OCI-LY3 (cell line): ENCODE results near the gene LUM.

Source experiments
- H2AFZ ChIP-seq: fragments of 200-600, 300-600 bp; shearing (Covaris generic); 2 replicates; pipeline ENCODE4 v1.6.0; 2014; ENCODE audit warnings: antibody characterized with exemption, low read depth, low read length
- H3K27ac ChIP-seq: fragments of 200-600, 300-600 bp; sonication (generic); 2 replicates; pipeline ENCODE4 v1.5.1; 2014; ENCODE audit warnings: mild to moderate bottlenecking, low read length, moderate library complexity, mixed read lengths
- H3K27me3 ChIP-seq: fragments of 200-600, 300-600 bp; sonication (generic); 2 replicates; pipeline ENCODE4 v1.6.1; 2014; ENCODE audit warnings: low read depth, low read length, mixed read lengths
- H3K36me3 ChIP-seq: fragments of 200-600, 300-600 bp; sonication (generic); replicated peaks from 2 replicates; pipeline ENCODE3; 2014; ENCODE audit warnings: low read depth, low read length, mixed read lengths
- H3K4me1 ChIP-seq: fragments of 300-600, 200-600 bp; sonication (generic); 2 replicates; pipeline ENCODE4 v1.6.1; 2014; ENCODE audit warnings: low read length, mixed read lengths
- H3K4me2 ChIP-seq: fragments of 200-600, 300-600 bp; sonication (generic); 2 replicates; pipeline ENCODE4 v1.6.1; 2014; ENCODE audit warnings: low read length, mixed read lengths
- H3K4me3 ChIP-seq: fragments of 300-600, 200-600 bp; sonication (generic); 2 replicates; pipeline ENCODE4 v1.5.1; 2014; ENCODE audit warnings: antibody characterized with exemption, mild to moderate bottlenecking, low read length, moderate library complexity
- H3K79me2 ChIP-seq: fragments of 300-600, 200-600 bp; shearing (Covaris generic); 2 replicates; pipeline ENCODE4 v1.6.1; 2014; ENCODE audit warnings: mild to moderate bottlenecking, low read length, mixed read lengths
- H3K9ac ChIP-seq: fragments of 300-600, 200-600 bp; shearing (Covaris generic); 2 replicates; pipeline ENCODE4 v1.6.0; 2014; ENCODE audit warnings: mild to moderate bottlenecking, low read length, moderate library complexity
- H3K9me3 ChIP-seq: fragments of 200-600, 300-600 bp; shearing (Covaris generic); 2 replicates; pipeline ENCODE4 v1.6.1; 2014; ENCODE audit warnings: low read length, mixed read lengths; ENCODE audit not compliant: insufficient read depth
- H4K20me1 ChIP-seq: fragments of 200-600, 300-600 bp; sonication (generic); 2 replicates; pipeline ENCODE4 v1.6.1; 2016; ENCODE audit warnings: low read length, mixed read lengths; ENCODE audit not compliant: insufficient read depth
- EZH2phosphoT487 ChIP-seq: fragments of 200-600 bp; shearing (Covaris generic); IDR thresholded peaks from 2 replicates; pipeline ENCODE4 v1.6.1; 2018; ENCODE audit warnings: antibody characterized with exemption, mixed run types, low read depth
- TF ChIP-seq, protein P1 (sequence below): fragments of 200-600, 300-600 bp; sonication (generic); IDR thresholded peaks from 2 replicates; pipeline ENCODE4 v1.5.1; 2014; ENCODE audit warnings: antibody characterized with exemption, low read length, low read depth

The LUM gene

DNA sequence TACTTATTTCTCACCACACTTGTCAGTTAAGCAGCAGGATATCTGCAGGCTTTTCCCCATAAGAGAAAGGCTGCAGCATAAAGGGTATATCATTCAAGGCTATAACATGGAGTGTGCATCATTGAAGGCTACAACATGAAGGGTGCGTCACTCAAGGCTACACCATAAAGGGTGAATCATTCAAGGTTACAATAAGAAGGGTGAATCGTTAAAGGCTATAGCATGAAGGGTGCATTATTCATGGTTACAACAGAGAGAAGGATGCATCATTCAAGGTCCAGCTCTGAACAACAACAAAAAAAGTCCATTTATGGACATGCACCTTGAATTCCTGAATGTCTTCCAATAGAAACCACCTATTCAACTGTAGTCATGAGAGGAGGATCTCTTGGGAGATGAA is 32.8 kb upstream of the LUM start:
- Histone ChIP-seq H4K20me1 (no peaks in the 10 kb centered on the region), H3K9me3 (no peaks in the 10 kb centered on the region), H3K79me2 (no peaks in the 10 kb centered on the region), H3K27me3 (no peaks in the 10 kb centered on the region), H3K4me2 (no peak overlapping the region), H3K27ac (no peak overlapping the region), H3K4me1 (no peaks in the 10 kb centered on the region), H3K9ac (no peak overlapping the region), H2AFZ (no peak overlapping the region), H3K36me3 (no peaks in the 10 kb centered on the region), H3K4me3 (no peak overlapping the region)
- no peak for TF ChIP-seq EZH2phosphoT487
- TF ChIP-seq, protein P1, sequence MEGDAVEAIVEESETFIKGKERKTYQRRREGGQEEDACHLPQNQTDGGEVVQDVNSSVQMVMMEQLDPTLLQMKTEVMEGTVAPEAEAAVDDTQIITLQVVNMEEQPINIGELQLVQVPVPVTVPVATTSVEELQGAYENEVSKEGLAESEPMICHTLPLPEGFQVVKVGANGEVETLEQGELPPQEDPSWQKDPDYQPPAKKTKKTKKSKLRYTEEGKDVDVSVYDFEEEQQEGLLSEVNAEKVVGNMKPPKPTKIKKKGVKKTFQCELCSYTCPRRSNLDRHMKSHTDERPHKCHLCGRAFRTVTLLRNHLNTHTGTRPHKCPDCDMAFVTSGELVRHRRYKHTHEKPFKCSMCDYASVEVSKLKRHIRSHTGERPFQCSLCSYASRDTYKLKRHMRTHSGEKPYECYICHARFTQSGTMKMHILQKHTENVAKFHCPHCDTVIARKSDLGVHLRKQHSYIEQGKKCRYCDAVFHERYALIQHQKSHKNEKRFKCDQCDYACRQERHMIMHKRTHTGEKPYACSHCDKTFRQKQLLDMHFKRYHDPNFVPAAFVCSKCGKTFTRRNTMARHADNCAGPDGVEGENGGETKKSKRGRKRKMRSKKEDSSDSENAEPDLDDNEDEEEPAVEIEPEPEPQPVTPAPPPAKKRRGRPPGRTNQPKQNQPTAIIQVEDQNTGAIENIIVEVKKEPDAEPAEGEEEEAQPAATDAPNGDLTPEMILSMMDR, result no peak

DNA sequence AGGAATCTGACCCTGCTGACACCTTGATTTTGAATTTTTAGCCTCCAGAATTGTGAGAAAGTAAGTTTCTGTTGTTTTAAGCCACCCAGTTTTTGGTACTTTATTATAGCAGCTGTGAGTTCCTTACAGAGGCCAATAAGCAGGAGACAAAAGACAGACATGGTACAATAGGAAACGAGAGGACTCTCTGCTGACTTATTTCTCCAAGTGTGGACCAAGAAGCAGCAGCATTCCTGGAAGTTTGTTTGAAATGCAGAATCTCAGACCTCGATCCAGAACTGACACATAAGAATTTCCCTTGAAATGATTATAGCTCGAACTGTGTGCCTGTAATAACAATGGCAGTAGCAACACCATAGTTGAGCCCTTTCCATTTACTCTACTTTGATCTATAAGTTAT is 31.9 kb upstream of the LUM start:
- H2AFZ ChIP-seq, result no peak overlapping the region
- no peak overlapping the region for H3K27ac ChIP-seq

DNA sequence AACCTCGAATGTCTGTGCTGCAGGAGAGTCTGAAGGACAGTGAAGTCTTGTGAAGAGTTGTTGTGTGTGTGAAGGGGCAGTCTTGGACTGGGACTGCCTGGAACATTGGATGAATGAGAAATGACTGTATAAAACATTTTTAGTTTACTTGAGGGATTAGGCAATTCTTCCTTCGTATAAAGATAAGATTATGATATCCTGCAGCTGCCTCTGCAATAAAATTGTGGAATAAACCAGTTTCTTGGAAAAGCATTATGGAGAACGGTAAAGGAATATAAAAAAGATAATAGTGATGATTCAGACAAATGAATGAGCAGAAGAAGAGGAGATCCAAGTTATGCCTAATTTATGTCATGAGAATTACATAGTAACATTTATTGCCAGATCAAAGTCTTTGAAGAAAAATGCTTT is 30.9 kb upstream of the LUM start:
- Histone ChIP-seq H3K9ac (no peak overlapping the region), H3K79me2 (no peaks in the 10 kb centered on the region), H3K27ac (no peak overlapping the region), H3K4me1 (no peaks in the 10 kb centered on the region), H3K9me3 (no peaks in the 10 kb centered on the region), H3K36me3 (no peaks in the 10 kb centered on the region), H4K20me1 (no peaks in the 10 kb centered on the region), H3K27me3 (no peaks in the 10 kb centered on the region), H3K4me2 (no peak overlapping the region), H2AFZ (no peak overlapping the region), H3K4me3 (no peak overlapping the region)
- TF ChIP-seq EZH2phosphoT487, result no peak
- TF ChIP-seq, protein P1, result no peak

More for the DNA sequence above, 31.9 kb upstream of the LUM start:
- Histone ChIP-seq H3K9ac (no peak overlapping the region), H3K4me1 (no peaks in the 10 kb centered on the region), H3K9me3 (no peaks in the 10 kb centered on the region), H3K27me3 (no peaks in the 10 kb centered on the region), H3K79me2 (no peaks in the 10 kb centered on the region), H3K36me3 (no peaks in the 10 kb centered on the region), H3K4me3 (no peak overlapping the region), H3K4me2 (no peak overlapping the region), H4K20me1 (no peaks in the 10 kb centered on the region)
- TF ChIP-seq, protein P1, result no peak
- no peak for TF ChIP-seq EZH2phosphoT487

DNA sequence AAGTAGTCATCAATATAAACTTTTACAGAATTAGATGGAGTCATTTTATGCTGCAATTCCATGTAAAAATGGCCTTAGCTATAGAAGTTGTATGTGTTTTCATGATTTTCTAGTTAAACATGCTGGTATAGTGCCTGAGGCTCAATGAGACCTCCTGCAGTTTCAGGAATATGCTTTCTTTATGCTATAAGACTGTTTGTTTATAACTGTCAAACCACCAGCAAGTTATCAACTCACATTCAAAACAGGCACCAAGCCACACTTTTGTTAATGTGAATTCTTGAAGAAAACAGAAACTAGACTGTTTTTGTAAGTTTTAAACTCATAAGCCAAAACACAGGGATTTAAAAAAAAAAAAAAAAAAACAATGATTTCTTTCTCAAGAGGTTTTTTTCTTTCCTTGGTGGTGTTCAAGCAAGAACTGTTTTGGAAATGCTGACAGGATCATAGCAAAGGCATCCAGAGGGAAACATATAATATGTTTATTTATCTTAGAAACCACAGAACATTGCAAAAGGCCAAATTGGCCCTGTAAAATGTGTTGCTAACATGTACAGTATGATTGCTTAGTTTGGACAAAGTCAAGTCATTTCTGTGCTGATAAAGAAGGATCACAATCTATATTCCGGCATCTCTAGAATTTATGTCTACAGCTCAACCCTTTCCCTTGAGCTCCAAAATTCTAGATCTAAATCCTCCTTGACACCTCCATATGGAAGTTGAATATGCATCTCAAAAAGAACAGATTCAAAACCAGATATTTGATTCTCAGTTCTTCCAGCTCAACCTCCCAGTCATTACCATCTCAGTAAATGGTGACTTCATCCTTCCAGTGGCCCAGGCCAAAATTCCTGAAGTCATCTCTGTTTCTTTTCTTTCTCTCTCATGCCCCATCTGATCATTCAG is 29.0 kb upstream of the LUM start:
- no peak overlapping the region for H3K4me2 ChIP-seq
- H3K9me3 ChIP-seq, result no peaks in the 10 kb centered on the region
- no peak overlapping the region for H3K27ac ChIP-seq
- H3K4me3 ChIP-seq, result no peak overlapping the region
- H4K20me1 ChIP-seq, result no peaks in the 10 kb centered on the region
- no peak for TF ChIP-seq EZH2phosphoT487
- TF ChIP-seq, protein P1, result no peak
- no peak overlapping the region for H3K9ac ChIP-seq
- no peaks in the 10 kb centered on the region for H3K36me3 ChIP-seq
- H3K27me3 ChIP-seq, result no peaks in the 10 kb centered on the region
- H3K4me1 ChIP-seq, result no peaks in the 10 kb centered on the region
- no peaks in the 10 kb centered on the region for H3K79me2 ChIP-seq
- H2AFZ ChIP-seq, result no peak overlapping the region
